Fibroblast of skin of abdomen (primary cell): ENCODE results near the gene FNDC3A.
"Not testable (repeated sequence)": the region's sequence is repeated elsewhere in the genome, so short reads cannot be mapped to it uniquely, and the experiment has no call there.

Experiments
- DNase-seq: peaks from one replicate; pipeline ENCODE4 v3.0.0-alpha.2; 2013

FNDC3A gene

DNA sequence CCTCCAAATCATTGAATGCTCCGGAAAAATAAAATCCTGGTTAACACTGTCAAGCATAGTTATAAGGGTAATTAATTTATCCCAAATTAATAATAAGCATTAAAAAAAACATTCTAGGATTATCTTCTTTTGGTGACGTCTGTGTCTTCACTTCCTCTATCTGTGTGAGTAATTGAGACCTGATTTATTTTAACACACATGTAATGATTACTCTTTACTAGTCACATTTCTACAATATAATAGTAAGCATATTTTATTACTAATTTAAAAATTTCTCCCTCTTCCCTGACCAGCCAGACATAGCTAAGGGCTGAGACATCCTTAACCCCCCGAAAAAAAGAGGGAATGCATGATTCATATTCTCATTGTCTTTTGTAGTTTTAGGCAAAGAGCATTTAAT is 2.3 kb downstream of the FNDC3A start:
- DNase-seq: peak; percentile 58

GRCh38 chr13:48978942-48979601 is 3.4 kb downstream of the FNDC3A start:
- DNase-seq: peak; percentile 3

- DNase-seq: no peak
Measured at GRCh38 chr13:48979892-48980291, 4.2 kb downstream of the FNDC3A start.

DNA sequence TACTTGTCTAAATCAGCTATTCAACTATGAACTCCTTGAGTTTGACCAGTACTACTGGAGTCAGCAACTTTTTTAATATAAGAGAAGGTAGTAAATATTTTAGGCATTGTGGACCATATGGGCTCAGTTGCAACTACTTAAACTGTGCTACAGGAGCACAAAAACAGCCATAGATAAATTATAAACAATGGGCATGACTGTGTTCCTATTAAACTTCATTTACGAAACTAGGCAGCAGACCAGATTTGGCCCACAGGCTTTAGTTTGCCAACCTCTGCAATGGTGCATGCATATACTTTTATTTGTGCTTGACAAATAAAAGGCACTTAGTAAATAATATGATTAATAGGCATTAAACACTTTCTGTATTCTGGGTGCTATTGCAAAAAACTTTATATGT is 7.6 kb downstream of the FNDC3A start:
- no peak for DNase-seq

DNA sequence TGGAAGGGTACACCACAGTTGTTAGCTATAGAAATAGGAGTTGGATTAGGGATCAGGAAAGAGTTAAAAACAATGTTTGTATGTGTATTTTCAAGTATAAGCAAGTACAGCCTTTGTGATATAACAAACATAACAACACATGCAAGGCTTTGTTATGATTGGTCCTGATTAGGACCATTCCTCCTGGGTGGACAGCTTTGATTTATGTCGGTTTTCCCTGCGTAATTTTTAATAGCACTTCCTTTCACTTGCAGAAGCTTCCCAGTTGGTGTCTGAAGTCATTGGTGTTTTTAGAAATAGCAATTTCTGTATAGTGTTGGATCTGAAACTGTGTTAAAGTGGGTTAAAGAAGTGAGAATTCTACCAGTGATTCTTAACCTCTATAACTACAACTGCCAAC is 10.0 kb downstream of the FNDC3A start:
- DNase-seq: peak; percentile 5

DNA sequence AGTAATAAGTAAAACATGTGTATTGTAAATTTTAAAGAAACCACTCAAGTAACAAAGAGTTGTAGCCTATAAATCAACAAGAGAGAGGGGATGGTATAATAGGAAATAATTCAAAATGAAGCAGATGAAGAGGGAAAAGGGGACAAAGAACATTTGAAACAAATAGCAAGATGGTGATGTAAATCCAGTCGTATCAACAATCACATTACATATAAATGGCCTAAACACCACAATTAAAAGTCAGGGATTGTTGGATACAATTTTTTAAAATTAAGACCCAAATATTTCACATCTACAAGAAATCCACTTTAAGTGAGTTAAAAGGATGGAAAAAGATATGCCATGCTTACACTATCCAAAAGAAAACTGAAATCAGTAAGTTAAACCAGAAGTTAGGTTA is 15.2 kb downstream of the FNDC3A start:
- no peak for DNase-seq

DNA sequence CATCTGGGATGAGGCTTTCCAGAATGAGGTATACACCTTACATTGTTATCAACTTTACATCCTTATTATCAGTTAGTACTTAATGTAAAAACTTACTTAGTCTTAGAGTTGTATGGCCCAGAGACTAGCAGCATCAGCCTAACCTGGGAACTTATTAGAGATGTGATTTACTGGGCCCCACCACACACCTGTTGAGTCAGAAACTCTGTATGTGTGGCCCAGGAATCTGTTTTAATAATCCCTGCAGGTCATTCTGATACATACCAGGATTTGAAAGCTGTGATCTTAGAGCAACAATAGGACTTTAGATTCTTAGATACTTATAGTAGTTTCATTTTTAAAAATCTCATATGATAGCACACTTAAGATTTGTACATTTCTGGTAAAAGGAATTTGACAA is 17.4 kb downstream of the FNDC3A start:
- no peak for DNase-seq

DNA sequence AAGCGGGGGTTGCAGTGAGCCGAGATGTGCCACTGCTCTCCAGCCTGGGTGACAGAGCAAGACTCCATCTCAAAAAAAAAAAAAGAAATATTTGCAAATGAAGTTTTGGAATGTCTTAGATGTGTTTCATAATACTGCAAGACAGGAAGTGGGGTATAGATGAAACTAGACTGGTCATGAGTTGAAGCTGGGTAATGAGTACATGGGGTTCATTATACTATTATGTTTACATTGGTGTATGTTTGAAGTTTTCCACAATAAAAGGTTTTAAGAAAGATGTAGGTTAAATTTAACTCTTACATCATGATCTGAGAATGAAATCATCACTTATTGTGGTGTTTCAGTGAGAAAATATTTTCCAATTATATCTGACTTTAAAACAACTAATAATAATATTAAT is 19.0 kb downstream of the FNDC3A start:
- peak; percentile 48 for DNase-seq

GRCh38 chr13:48998641-48999292 is 23.1 kb downstream of the FNDC3A start:
- no peak for DNase-seq

GRCh38 chr13:49000247-49000646 is 24.5 kb downstream of the FNDC3A start:
- DNase-seq: no peak

- DNase-seq: not testable (repeated sequence)
Measured at GRCh38 chr13:49018986-49019635, 43.4 kb downstream of the FNDC3A start.

GRCh38 chr13:49020328-49020727 is 44.6 kb downstream of the FNDC3A start:
- no peak for DNase-seq

DNA sequence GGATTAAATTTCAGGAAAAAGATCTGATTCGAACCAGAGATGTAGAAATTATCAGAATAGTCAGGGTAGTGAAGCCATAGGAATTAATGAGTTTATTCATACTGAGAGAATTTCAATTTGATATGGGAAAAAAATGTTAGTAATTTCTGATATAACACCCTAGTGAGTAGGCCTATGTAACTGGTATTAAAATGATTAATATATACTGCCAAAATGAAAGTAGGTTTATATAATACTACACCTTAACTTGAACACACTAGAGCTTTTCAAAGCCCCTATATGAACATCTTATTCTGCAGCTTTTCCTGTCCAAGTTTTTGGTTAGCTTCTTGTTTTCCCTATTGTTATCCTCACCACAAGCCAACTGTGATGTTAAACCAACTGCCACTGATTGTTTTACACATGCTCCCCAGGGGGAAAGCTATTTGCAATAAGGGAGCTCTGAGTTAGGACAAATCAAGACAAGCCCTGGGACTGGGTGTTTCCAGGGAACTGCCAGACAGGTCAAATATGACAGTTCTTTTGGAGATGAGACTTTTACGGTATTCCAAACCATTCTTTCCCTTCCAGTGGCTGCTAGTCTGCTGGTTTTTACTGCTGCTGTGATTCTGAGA is 45.3 kb downstream of the FNDC3A start:
- no peak for DNase-seq

DNA sequence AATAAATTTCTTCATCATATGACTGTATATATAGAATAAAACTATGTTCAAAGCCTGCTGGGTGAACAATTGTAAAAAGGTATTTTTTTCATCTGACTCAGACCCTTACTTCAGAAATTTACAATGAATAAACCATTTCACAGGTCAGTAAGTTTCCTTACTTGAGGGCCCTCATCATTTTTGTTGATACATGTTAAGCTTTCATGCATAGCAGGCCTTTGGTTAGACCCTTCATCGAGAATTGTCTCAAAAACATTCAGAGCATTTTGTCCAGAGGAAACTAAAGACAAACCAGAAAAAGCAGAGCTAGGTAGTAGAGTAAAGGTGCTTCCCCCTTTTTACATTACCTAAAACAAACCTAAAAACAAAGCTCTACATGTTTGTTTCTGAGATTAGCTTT is 46.2 kb downstream of the FNDC3A start:
- no peak for DNase-seq

- peak; percentile 48 for DNase-seq
Measured at GRCh38 chr13:49022472-49023144, 46.9 kb downstream of the FNDC3A start.

GRCh38 chr13:49023431-49023830 is 47.7 kb downstream of the FNDC3A start:
- DNase-seq: peak; percentile 81

GRCh38 chr13:49026851-49027250 is 51.1 kb downstream of the FNDC3A start:
- no peak for DNase-seq

DNA sequence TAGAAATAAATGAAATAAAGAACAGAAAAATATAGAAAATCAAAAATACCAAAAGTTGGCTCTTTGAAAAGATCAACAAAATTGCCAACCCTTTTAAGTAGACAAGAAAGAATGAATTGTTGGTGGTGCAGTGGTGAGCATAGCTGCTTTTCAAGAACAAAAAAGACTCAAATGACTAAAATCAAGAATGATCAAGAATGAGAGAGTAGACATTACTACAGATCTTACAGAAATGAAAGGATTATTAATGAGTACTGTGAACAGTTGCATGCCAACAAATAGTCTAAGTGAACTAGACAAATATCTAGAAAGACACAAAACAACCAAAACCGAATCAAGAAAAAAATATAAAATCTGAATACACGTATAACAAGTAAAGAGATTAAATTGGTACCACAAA is 53.9 kb downstream of the FNDC3A start:
- DNase-seq: no peak

DNA sequence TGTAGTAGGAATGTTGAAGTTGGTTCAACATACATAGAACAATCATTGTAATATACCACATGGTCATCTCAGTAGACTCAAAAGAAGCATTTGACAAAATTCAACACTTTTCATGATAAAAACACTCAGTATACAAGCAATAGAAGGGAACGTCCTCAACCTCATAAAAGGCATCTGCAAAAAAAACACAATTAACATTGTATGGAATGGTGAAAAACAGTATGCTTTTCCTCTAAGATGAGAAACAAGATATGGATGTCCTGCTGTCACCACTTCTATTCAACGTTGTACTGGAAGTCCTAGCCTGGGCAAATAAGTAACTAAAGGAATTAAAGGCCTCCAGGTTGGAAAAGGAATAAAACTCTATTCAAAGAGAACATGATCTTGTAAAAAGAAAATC is 54.5 kb downstream of the FNDC3A start:
- no peak for DNase-seq

- no peak for DNase-seq
Measured at GRCh38 chr13:49040872-49041271, 65.2 kb downstream of the FNDC3A start.

DNA sequence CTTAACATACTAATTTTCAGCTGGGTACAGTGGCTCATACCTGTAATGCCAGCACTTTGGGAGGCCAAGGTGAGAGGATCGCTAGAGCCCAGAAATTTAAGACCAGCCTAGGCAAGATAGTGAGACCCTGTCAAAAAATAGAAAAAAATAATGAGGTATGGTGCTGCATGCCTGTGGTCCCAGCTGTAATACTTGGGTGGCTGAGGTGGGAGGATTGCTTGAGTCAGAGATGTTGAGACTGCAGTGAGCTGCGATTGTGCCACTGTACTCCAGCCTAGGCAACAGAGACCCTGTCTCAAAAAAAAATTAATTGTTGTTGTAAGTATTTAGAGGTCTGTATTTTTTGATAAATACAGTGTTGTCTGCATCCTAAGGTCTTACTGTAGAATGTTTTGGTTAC is 66.8 kb downstream of the FNDC3A start:
- DNase-seq: peak; percentile 39

- DNase-seq: no peak
Measured at GRCh38 chr13:49044008-49044407, 68.3 kb downstream of the FNDC3A start.

GRCh38 chr13:49044836-49045235 is 69.1 kb downstream of the FNDC3A start:
- DNase-seq: no peak
